Thyroid gland (tissue), 4 donors: ENCODE data around the gene LRRC2.

Experiments used
- CTCF ChIP-seq, 6 experiments: fragments of 200-600 bp in 3 of 6; fragments of 450-650 bp in 3 of 6; sonication (generic) in 3 of 6; IDR thresholded peaks; one replicate each; pipeline ENCODE4 v1.5.1; 2016 to 2019; ENCODE audit warnings: antibody characterized with exemption in 6 of 6, mild to moderate bottlenecking in 2 of 6, inconsistent platforms in 1 of 6, moderate library complexity in 1 of 6
- POLR2A ChIP-seq, 2 donors: fragments of 450-650 bp; IDR thresholded peaks; one replicate each; pipeline ENCODE4 v1.6.1; 2017; ENCODE audit warnings: antibody characterized with exemption in 2 of 2, mild to moderate bottlenecking in 2 of 2, moderate library complexity in 1 of 2

GRCh38 chr3:46527239-46527638, 38.9 kb downstream of the LRRC2 start:
- no peak for TF ChIP-seq CTCF (IDR thresholded peaks at IDR 0.05)
- TF ChIP-seq POLR2A (IDR thresholded peaks at IDR 0.05) = no peak
